Glomerular visceral epithelial cell (primary cell): ENCODE measurements around the gene F5.
A peak's percentile ranks its signal among the peaks of the same experiment; 100 is the strongest.

Experiments used
- DNase-seq: peaks from one replicate; pipeline ENCODE4 v3.0.0-alpha.2; 2016; ENCODE audit errors: extremely low spot score

Gene F5

GRCh38 chr1:169588785-169589485 is 2.7 kb upstream of the F5 start:
- no peak for DNase-seq

- DNase-seq = no peak
These were observed 1.8 kb upstream of the F5 start for GRCh38 chr1:169588112-169588511.

- no peak for DNase-seq
These were observed 250 bp downstream of the F5 start for GRCh38 chr1:169586067-169586394.

DNA sequence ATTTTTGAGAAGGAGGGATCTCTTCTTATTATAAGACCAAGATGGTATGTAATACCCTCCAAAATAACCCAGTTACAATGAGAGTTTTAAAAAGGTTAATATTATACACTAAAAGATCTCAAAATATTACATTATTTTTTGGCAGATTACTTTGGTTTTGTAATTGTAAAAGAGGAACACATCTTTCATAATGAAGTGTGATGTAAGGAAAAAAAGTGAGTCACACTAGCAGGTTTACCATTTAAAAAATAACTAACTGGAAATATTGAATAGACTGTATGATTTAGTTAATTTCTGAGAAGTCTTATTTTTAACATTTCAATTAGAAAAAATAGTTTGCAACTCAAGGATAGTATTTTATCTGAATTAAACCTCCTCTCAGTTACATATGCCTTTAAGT is 1.1 kb downstream of the F5 start:
- no peak for DNase-seq

GRCh38 chr1:169584483-169585144 is 1.7 kb downstream of the F5 start:
- no peak for DNase-seq

DNA sequence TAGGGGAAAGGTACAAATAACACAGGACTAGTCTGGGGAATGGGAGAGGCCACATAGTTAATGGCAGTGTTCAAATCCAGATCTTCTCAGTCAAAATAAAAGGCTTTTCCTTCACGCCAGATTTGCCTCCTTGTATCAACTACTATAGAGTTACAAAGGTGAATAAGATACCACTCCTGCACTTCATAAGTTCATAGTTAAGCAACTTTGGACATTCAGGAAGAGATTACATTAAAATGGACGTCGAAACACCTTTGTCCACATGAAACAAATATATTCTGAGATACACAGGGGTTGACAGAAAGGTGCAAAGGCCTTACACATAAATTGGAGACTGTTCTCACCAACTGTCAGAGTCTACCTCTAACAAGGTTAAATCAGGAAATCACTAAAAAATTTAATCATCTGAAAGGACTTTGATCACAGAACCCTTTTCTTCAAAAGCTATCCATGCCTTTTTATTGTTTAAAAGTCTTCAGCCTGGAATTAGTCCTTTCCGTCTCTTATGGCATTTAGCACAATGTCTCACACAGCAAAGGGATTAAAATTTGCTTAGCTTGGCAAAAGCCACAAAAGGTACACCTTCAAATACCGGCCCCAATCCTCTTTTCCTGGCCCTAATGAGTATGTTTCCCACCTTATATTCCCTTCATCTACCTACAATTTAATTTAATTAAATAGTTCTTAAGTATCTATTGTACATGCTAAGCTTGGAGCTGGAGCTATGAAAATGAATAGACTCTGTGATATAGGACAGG is 8.1 kb downstream of the F5 start:
- DNase-seq = no peak

GRCh38 chr1:169576935-169577331 is 9.3 kb downstream of the F5 start:
- no peak for DNase-seq

DNA sequence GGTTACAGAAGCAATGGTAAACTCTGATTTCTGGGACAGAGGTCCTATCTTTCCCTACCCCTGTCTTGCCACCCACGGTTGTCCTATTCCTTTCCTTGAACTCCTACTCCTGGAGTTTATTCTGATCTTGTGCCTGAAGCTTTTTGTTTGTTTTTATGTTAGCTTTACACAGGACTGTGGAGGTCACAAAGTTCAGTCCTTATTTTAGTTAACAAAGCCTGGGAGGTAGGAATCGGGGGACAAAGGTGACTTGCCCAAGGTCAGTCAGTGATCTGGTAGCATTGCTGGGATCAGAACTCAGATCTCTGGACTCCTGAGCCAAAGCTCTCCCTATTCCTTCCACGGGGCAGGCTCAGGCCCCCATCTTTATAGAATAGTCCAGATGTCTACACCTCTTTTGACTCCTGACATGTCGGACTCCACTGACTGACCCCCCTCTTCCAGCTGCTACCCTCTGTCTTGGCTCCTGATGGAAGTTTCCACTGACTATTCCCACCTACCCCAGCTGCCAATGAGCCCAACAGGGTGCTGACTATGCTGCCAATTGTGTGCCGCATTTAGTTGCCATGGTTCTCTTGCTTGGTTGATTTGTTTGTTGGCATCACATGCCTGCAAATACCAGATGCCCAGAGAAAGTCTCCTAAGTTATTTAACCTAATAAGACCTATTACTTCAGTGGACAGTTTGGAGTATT is 9.9 kb downstream of the F5 start:
- DNase-seq = no peak

GRCh38 chr1:169574336-169574735 is 11.9 kb downstream of the F5 start:
- DNase-seq = no peak

DNA sequence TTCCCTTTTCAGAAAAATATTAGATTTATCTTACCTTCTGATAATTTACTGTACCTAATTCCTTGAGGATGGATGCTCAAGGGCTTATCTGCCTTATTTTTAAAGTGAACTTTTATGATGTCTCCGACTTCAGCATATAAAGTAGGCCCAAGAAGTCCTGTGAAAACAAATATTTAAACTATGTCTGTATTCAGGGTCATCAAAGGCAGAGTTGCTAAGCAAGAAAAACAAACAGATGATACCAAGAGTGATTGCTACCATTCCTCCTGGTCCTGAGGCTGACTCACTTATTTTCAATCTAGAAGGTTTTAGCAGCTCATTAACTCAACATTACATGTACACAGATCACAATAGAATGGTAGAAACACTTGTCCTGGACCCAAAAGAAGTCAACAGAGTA is 14.1 kb downstream of the F5 start:
- DNase-seq = no peak

GRCh38 chr1:169571450-169571849 is 14.8 kb downstream of the F5 start:
- DNase-seq = no peak

DNA sequence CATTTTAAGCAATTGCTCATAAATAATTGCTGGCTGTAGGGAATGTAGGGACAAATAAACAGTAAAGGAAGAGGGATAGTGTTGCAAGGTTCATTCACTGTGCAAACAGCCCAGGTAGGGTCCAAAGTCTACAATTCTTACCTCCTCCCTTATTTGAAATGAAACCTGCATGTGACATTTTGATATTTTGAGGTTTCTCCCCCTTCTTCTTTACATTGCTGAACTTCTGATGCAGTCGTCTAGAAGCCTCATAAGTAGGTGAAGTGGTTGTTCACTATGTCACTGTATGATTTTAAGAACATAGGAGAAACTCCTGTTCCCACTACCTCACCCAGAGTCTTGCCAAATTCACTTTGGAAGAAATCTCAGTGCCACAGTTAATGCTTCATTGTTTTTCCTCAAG is 16.1 kb downstream of the F5 start:
- DNase-seq = no peak

GRCh38 chr1:169568497-169568896 is 17.8 kb downstream of the F5 start:
- DNase-seq = no peak

- DNase-seq = no peak
These were observed 20.7 kb downstream of the F5 start for GRCh38 chr1:169565335-169566271.

- DNase-seq = no peak
These were observed 22.6 kb downstream of the F5 start for GRCh38 chr1:169563650-169564049.

GRCh38 chr1:169563019-169563615 is 23.2 kb downstream of the F5 start:
- DNase-seq = no peak

- DNase-seq = no peak
These were observed 24.6 kb downstream of the F5 start for GRCh38 chr1:169561692-169562091.

GRCh38 chr1:169557131-169557530 is 29.1 kb downstream of the F5 start:
- DNase-seq = no peak

DNA sequence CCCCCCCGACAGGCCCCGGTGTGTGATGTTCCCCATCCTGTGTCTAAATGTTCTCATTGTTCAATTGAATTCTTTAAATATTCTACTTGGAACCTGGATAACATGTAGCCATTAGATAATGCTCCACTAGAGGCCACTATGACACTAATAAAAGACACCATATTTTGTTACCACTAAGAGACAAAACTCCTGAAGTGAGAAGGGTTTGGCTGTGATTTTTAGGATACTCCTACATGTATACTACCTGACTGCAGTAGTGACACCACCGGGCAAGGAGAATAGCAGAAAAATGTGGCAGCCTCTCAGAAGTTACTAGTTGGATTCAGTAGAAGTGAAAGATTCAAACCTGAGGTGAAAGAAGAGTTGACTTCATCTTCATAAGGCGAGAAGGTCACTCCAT is 36.0 kb downstream of the F5 start:
- peak; percentile 32 for DNase-seq

DNA sequence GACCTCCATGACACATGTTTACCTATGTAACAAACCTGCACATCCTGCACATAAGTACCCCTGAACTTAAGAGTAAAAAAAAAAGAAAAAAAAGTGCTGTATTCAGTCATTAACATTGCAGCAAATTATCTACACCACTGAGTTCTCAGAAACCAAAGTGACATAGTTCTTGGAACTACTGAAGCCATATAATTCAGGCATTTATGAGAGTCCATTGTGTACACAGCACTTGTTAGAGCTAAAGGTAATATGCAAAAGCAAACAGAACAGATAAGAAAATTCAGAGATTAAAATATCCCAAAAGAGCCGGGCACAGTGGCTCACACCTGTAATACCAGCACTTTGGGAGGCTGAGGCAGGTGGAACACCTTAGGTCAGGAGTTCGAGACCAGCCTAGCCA is 38.0 kb downstream of the F5 start:
- no peak for DNase-seq
